IMR-90 (cell line): Measurements from ENCODE around the gene SOCS6. TPM values are rescaled to one million over a fixed set of nuclear protein-coding genes. Genes with fewer than 3 reads are reported as not detected.
A peak's percentile ranks its signal among the peaks of the same experiment; 100 is the strongest.

ENCODE experiments used
- ATAC-seq: fragments of 200-7000 bp; cut with Tn5 transposase; 2 replicates; pipeline ENCODE4 v1.9.1; 2020; ENCODE audit warnings: low read depth, mild to moderate bottlenecking, moderate library complexity
- BruUV-seq: library from RNA; stranded (reverse); fragments of 400-500 nt; replicated peaks from 2 replicates; lab custom pipeline; 2021; lab: Mats Ljungman, UMichigan
- CTCF ChIA-PET: fragments of 300-600 bp; formaldehyde crosslinking; extraction: SDS; loops from one replicate; lab custom pipeline; 2021; ENCODE audit warnings: antibody characterized with exemption; lab: Yijun Ruan, JAX
- POLR2A ChIA-PET: fragments of 300-600 bp; sonication (Branson Sonifier 250); formaldehyde crosslinking; loops from one replicate; lab custom pipeline; 2022; ENCODE audit warnings: antibody characterized with exemption; ENCODE audit not compliant: unreplicated experiment; lab: Charles Lee
- DNase-seq: peaks from one replicate; pipeline ENCODE4 v3.0.0; 2013
- H2AFZ ChIP-seq: replicated peaks from 2 replicates; pipeline ENCODE3; 2013; ENCODE audit warnings: low read length, mild to moderate bottlenecking; ENCODE audit not compliant: poor library complexity
- H2AK5ac ChIP-seq: 2 replicates; pipeline ENCODE4 v1.6.1; 2013; ENCODE audit warnings: low read depth, low read length, inconsistent platforms
- H2AK9ac ChIP-seq: replicated peaks from 2 replicates; pipeline ENCODE3; 2013; ENCODE audit warnings: mild to moderate bottlenecking, low read depth, low read length, moderate library complexity; ENCODE audit not compliant: poor library complexity
- H2BK120ac ChIP-seq: 2 replicates; pipeline ENCODE4 v1.6.1; 2013; ENCODE audit warnings: low read depth, low read length, inconsistent platforms
- H2BK15ac ChIP-seq: 3 replicates; pipeline ENCODE4 v1.6.1; 2013; ENCODE audit warnings: low read depth, low read length, inconsistent platforms
- H2BK20ac ChIP-seq: 2 replicates; pipeline ENCODE4 v1.6.1; 2013; ENCODE audit warnings: low read depth, mild to moderate bottlenecking, inconsistent platforms, low read length, moderate library complexity
- H2BK5ac ChIP-seq: 2 replicates; pipeline ENCODE4 v1.6.1; 2013; ENCODE audit warnings: mild to moderate bottlenecking, low read depth, low read length, inconsistent platforms; ENCODE audit not compliant: poor library complexity, severe bottlenecking
- H3K14ac ChIP-seq: replicated peaks from 2 replicates; pipeline ENCODE4 v1.6.1; 2013; ENCODE audit warnings: low read depth, low read length, inconsistent platforms
- H3K18ac ChIP-seq: 2 replicates; pipeline ENCODE4 v1.6.1; 2013; ENCODE audit warnings: low read depth, low read length, control low read depth
- H3K23ac ChIP-seq: 2 replicates; pipeline ENCODE4 v1.6.1; 2013; ENCODE audit warnings: low read depth, low read length, inconsistent platforms
- H3K27ac ChIP-seq: 2 replicates; pipeline ENCODE4 v1.5.1; 2013; ENCODE audit warnings: mild to moderate bottlenecking, control low read depth, low read length; ENCODE audit not compliant: insufficient read depth
- H3K27me3 ChIP-seq: 2 replicates; pipeline ENCODE4 v1.6.1; 2013; ENCODE audit warnings: low read length; ENCODE audit not compliant: control insufficient read depth, insufficient read depth
- H3K36me3 ChIP-seq: 2 replicates; pipeline ENCODE4 v1.6.1; 2013; ENCODE audit warnings: low read length, mixed read lengths; ENCODE audit not compliant: control insufficient read depth, insufficient read depth
- H3K4ac ChIP-seq: 2 replicates; pipeline ENCODE4 v1.6.1; 2013; ENCODE audit warnings: low read depth, low read length, inconsistent platforms
- H3K4me1 ChIP-seq: 2 replicates; pipeline ENCODE4 v1.6.1; 2013; ENCODE audit warnings: low read length, mixed read lengths; ENCODE audit not compliant: control insufficient read depth, insufficient read depth
- H3K4me2 ChIP-seq: 2 replicates; pipeline ENCODE4 v1.6.1; 2013; ENCODE audit warnings: low read depth, mild to moderate bottlenecking, control low read depth, low read length, moderate library complexity
- H3K4me3 ChIP-seq: 2 replicates; pipeline ENCODE4 v1.5.1; 2013; ENCODE audit warnings: low read depth, mild to moderate bottlenecking, control low read depth, low read length, moderate library complexity; ENCODE audit not compliant: insufficient read depth
- H3K56ac ChIP-seq: 2 replicates; pipeline ENCODE4 v1.6.1; 2013; ENCODE audit warnings: low read length, inconsistent platforms; ENCODE audit not compliant: insufficient read depth; ENCODE audit errors: extremely low read depth
- H3K79me1 ChIP-seq, 2 experiments: 2 replicates each; pipeline ENCODE4 v1.6.1; 2013; ENCODE audit warnings: low read length in 2 of 2, inconsistent platforms in 1 of 2, low read depth in 1 of 2
- H3K9ac ChIP-seq: 2 replicates; pipeline ENCODE4 v1.6.1; 2013; ENCODE audit warnings: low read depth, low read length, control low read depth
- H3K9me1 ChIP-seq: 2 replicates; pipeline ENCODE4 v1.6.1; 2013; ENCODE audit warnings: low read length, inconsistent platforms; ENCODE audit not compliant: insufficient read depth
- H3K9me3 ChIP-seq: 2 replicates; pipeline ENCODE4 v1.6.1; 2013; ENCODE audit warnings: low read length; ENCODE audit not compliant: control insufficient read depth, insufficient read depth
- H4K20me1 ChIP-seq: 2 replicates; pipeline ENCODE4 v1.6.1; 2013; ENCODE audit warnings: low read length, inconsistent platforms; ENCODE audit not compliant: insufficient read depth
- H4K5ac ChIP-seq: 2 replicates; pipeline ENCODE4 v1.6.1; 2013; ENCODE audit warnings: mild to moderate bottlenecking, low read depth, low read length, control low read depth
- H4K8ac ChIP-seq, 2 experiments: 2 replicates each; pipeline ENCODE4 v1.6.1; 2013; ENCODE audit warnings: low read depth in 2 of 2, low read length in 2 of 2, control low read depth in 1 of 2, inconsistent platforms in 1 of 2
- H4K91ac ChIP-seq: 2 replicates; pipeline ENCODE4 v1.6.1; 2013; ENCODE audit warnings: low read depth, low read length, inconsistent platforms; ENCODE audit not compliant: insufficient read depth
- BHLHE40 ChIP-seq: fragments of 150-350 bp; IDR thresholded peaks from 2 replicates; pipeline ENCODE4 v1.6.1; 2016; ENCODE audit warnings: mild to moderate bottlenecking, low read depth, low read length
- CEBPB ChIP-seq: IDR thresholded peaks from 2 replicates; pipeline ENCODE4 v1.6.1; 2012; ENCODE audit warnings: low read depth, low read length, improper control_type of control experiment
- CHD1 ChIP-seq: IDR thresholded peaks from 2 replicates; pipeline ENCODE4 v1.6.1; 2012; ENCODE audit warnings: low read depth, low read length, improper control_type of control experiment
- CTCF ChIP-seq: conservative IDR thresholded peaks from 2 replicates; pipeline ENCODE4 v1.5.1; 2012; ENCODE audit warnings: mild to moderate bottlenecking, low read depth, low read length, improper control_type of control experiment
- ELK1 ChIP-seq: fragments of 150-350 bp; IDR thresholded peaks from 2 replicates; pipeline ENCODE4 v1.6.1; 2016; ENCODE audit warnings: low read depth, mild to moderate bottlenecking, low read length, moderate library complexity, borderline replicate concordance
- FOS ChIP-seq: fragments of 150-350 bp; IDR thresholded peaks from 2 replicates; pipeline ENCODE4 v1.6.1; 2016; ENCODE audit warnings: low read depth, low read length
- MAFK ChIP-seq: IDR thresholded peaks from 2 replicates; pipeline ENCODE4 v1.6.1; 2012; ENCODE audit warnings: low read depth, low read length, improper control_type of control experiment
- MAZ ChIP-seq: IDR thresholded peaks from 2 replicates; pipeline ENCODE4 v1.6.1; 2012; ENCODE audit warnings: low read depth, mild to moderate bottlenecking, low read length, improper control_type of control experiment, moderate library complexity, borderline replicate concordance
- MXI1 ChIP-seq: IDR thresholded peaks from 2 replicates; pipeline ENCODE4 v1.6.1; 2012; ENCODE audit warnings: low read depth, mild to moderate bottlenecking, low read length, moderate library complexity, borderline replicate concordance
- NFE2L2 ChIP-seq: fragments of 150-350 bp; IDR thresholded peaks from 2 replicates; pipeline ENCODE4 v1.6.1; 2016; ENCODE audit warnings: low read depth, mild to moderate bottlenecking, low read length
- POLR2A ChIP-seq: IDR thresholded peaks from 2 replicates; pipeline ENCODE4 v1.6.1; 2012; ENCODE audit warnings: mild to moderate bottlenecking, low read depth, low read length
- RAD21 ChIP-seq: IDR thresholded peaks from 2 replicates; pipeline ENCODE4 v1.6.1; 2012; ENCODE audit warnings: low read length, improper control_type of control experiment
- RCOR1 ChIP-seq: IDR thresholded peaks from 2 replicates; pipeline ENCODE4 v1.6.1; 2012; ENCODE audit warnings: mild to moderate bottlenecking, low read length, improper control_type of control experiment; ENCODE audit not compliant: insufficient replicate concordance
- RFX5 ChIP-seq: IDR thresholded peaks from 2 replicates; pipeline ENCODE4 v1.8.0; 2012; ENCODE audit warnings: low read depth, mild to moderate bottlenecking, low read length, moderate library complexity
- USF2 ChIP-seq: fragments of 150-350 bp; IDR thresholded peaks from 2 replicates; pipeline ENCODE4 v1.6.1; 2017; ENCODE audit warnings: mild to moderate bottlenecking, antibody characterized with exemption, low read length, low read depth
- WGBS, 2 experiments: methylation state at CpG; one replicate each; pipeline versions ENCODE4 v1.1.5 to v1.1.7; 2013; ENCODE audit warnings: missing lambda C conversion rate in 2 of 2; ENCODE audit not compliant: insufficient read length in 1 of 2; ENCODE audit errors: extremely low coverage in 2 of 2; 5-methylcytosine and 5-hydroxymethylcytosine counted together
- dilution Hi-C: fragments of 300-500 bp; cut with HindIII; formaldehyde crosslinking; loops from one replicate; pipeline ENCODE4 v1.14.3; 2018; ENCODE audit warnings: low sequenced_read_pairs; ENCODE audit not compliant: unreplicated experiment
- in situ Hi-C: fragments of 300-500 bp; cut with MboI; formaldehyde crosslinking; loops from 3 replicates; pipeline ENCODE4 v1.14.3; 2019; ENCODE audit warnings: low sequenced_read_pairs, inconsistent platforms, mixed read lengths
- intact Hi-C: fragments of 100-400 bp; cut with micrococcal nuclease; formaldehyde crosslinking; loops from 2 replicates; pipeline ENCODE4 v1.10.0; 2022
- polyA plus RNA-seq, 3 experiments: library from polyadenylated mRNA; depleted of rRNA; stranded (reverse); fragments of >200 nt; gene quantifications; 2 replicates each; pipeline ENCODE4 v1.2.3, GENCODE V29; 2012; ENCODE audit warnings: low replicate concordance in 1 of 3
- total RNA-seq: library from RNA; depleted of rRNA; stranded (reverse); fragments of >200 nt; gene quantifications from 2 replicates; pipeline ENCODE4 v1.2.3, GENCODE V29; 2012

SOCS6 gene
- total and polyA plus RNA-seq, 2 of the 4 experiments (the other 2 are of a cell fraction): 21.3 to 57.4 TPM

DNA sequence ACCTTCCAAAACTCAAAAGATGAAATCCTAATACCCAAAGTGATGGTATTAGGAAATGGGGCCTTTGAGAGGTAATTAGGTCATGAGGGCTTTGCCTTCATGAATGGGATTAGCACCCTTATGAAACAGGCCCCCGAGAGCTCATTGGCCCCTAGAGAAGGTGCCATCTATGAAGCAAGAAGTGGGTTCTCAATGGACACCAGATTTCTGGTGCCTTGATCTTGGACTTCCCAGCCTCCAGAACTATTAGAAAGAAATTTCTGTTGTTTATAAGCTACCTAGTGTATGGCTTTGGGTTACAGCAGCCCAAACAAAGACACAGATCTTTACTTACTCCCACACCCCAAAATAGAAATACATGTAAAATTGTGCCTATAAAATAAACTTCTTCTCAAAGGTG is 45.4 kb downstream of the SOCS6 start:
- Histone ChIP-seq H3K9me3 (peaks cover 5% of the 10 kb centered on the region; the same call in 1 of the 2 replicates), H2AK5ac (peak overlapping the region; percentile 89), H2AK9ac (no peak overlapping the region), H3K4me1 (peaks cover 6% of the 10 kb centered on the region; the same call in 1 of the 2 replicates), H3K9me1 (peaks cover 11% of the 10 kb centered on the region), H3K27me3 (no peaks in the 10 kb centered on the region), H3K79me1 (peaks cover 9 to 48% of the 10 kb centered on the region in 2 experiments), H2BK15ac (peak overlapping the region; percentile 87; the same call in 1 of the 3 replicates), H4K20me1 (no peaks in the 10 kb centered on the region), H3K4me3 (no peak overlapping the region), H3K4me2 (no peak overlapping the region; the same call in 1 of the 2 replicates), H3K36me3 (peaks cover 1% of the 10 kb centered on the region; the same call in 1 of the 2 replicates), H3K23ac (peak overlapping the region; percentile 68; the same call in 1 of the 2 replicates), H3K27ac (peak overlapping the region; percentile 88; the same call in 1 of the 2 replicates), H3K56ac (no peak overlapping the region), H3K4ac (peak overlapping the region; percentile 87), H3K9ac (no peak overlapping the region), H3K14ac (0 out of 2 replicates have a peak overlapping the region, but pooled peaks have one; percentile 75), H2BK120ac (peak overlapping the region; percentile 69), H4K8ac (peak overlapping the region in 1 of 2 experiments; percentile 60; a peak in 2 of 4 replicates), H2BK5ac (peak overlapping the region; percentile 96), H2AFZ (no peak overlapping the region), H4K5ac (peak overlapping the region; percentile 33; the same call in 1 of the 2 replicates), H4K91ac (peak overlapping the region; percentile 73; the same call in 1 of the 2 replicates), H3K18ac (peak overlapping the region; percentile 53; the same call in 1 of the 2 replicates), H2BK20ac (peak overlapping the region; percentile 79)
- no CpG with 5 or more reads among the region's 1 CpG for WGBS, 2 experiments
- intact Hi-C loops: loop anchor here (5.0 kb wide), 1 partner anchor 98 kb away; no protein-coding TSS in a partner anchor
- in situ Hi-C loops: no loop called here
- ATAC-seq (no peak), DNase-seq (no peak)
- ChIA-PET POLR2A (interaction anchor here (0.7 kb wide), 1 partner anchor 146 kb away, joined by 5 read pairs; no protein-coding TSS in a partner anchor), CTCF (interaction anchor here (1.1 kb wide), 1 partner anchor 17 kb away, joined by 4 read pairs; no protein-coding TSS in a partner anchor)
- dilution Hi-C loops: no loop called here
- no TSS peak for BruUV-seq
- no peak for TF ChIP-seq ELK1
- TF ChIP-seq MAFK: no peak
- no peak for TF ChIP-seq FOS
- TF ChIP-seq POLR2A: no peak
- no peak for TF ChIP-seq USF2
- no peak for TF ChIP-seq RCOR1
- no peak for TF ChIP-seq CEBPB
- no peak for TF ChIP-seq MAZ
- TF ChIP-seq RAD21: no peak
- no peak for TF ChIP-seq RFX5
- no peak for TF ChIP-seq MXI1
- TF ChIP-seq CHD1: no peak
- no peak for TF ChIP-seq CTCF
- TF ChIP-seq NFE2L2: no peak
- no peak for TF ChIP-seq BHLHE40
